PFSK-1 (cell line): Measurements from ENCODE around the gene ANOS1.

Experiments used
- FOXP2 ChIP-seq: optimal IDR thresholded peaks from 2 replicates; pipeline ENCODE3; 2011; ENCODE audit warnings: borderline replicate concordance, control low read depth, inconsistent platforms; ENCODE audit not compliant: insufficient read depth; ENCODE audit errors: extremely low read length, extremely low read depth
- POLR2AphosphoS5 ChIP-seq: IDR thresholded peaks from 2 replicates; pipeline ENCODE4 v1.6.1; 2012; ENCODE audit warnings: low read depth, mild to moderate bottlenecking, control low read depth, low read length, moderate library complexity
- SIN3A ChIP-seq: IDR thresholded peaks from 2 replicates; pipeline ENCODE4 v1.6.1; 2012; ENCODE audit warnings: mild to moderate bottlenecking, low read length, moderate library complexity, borderline replicate concordance; ENCODE audit not compliant: insufficient read depth
- TAF1 ChIP-seq: IDR thresholded peaks from 2 replicates; pipeline ENCODE4 v1.6.1; 2012; ENCODE audit warnings: low read length, control low read depth, borderline replicate concordance; ENCODE audit not compliant: insufficient read depth
- TF ChIP-seq, protein P1 (sequence below), 2 experiments: IDR thresholded peaks; 2 replicates each; pipeline versions ENCODE4 v1.6.1 to v1.8.0; 2011 to 2012; ENCODE audit warnings: low read depth in 2 of 2, low read length in 2 of 2, control low read depth in 1 of 2, inconsistent platforms in 1 of 2, mild to moderate bottlenecking in 1 of 2, moderate library complexity in 1 of 2; ENCODE audit not compliant: insufficient read depth in 1 of 2

ANOS1 gene

DNA sequence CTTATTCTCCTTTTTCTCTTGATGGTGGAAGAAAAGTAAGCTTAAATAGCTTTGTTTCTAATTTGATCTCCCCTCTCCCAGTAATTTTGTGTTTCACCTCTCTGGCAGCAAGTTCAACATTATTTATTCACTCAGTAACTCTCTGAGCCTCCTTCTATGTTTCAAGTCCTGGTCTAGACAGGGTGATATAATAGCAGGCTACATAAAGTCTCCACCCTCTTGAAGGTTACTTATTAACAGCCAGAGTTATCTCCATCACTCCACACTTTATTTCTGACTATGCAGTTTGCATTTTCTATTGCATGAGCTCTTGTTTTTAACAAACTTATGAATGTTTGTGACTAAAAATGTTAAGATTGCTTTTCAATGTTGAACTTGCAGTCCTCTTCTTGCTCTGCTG, 17.8 kb upstream of the ANOS1 start:
- TF ChIP-seq, protein P1, sequence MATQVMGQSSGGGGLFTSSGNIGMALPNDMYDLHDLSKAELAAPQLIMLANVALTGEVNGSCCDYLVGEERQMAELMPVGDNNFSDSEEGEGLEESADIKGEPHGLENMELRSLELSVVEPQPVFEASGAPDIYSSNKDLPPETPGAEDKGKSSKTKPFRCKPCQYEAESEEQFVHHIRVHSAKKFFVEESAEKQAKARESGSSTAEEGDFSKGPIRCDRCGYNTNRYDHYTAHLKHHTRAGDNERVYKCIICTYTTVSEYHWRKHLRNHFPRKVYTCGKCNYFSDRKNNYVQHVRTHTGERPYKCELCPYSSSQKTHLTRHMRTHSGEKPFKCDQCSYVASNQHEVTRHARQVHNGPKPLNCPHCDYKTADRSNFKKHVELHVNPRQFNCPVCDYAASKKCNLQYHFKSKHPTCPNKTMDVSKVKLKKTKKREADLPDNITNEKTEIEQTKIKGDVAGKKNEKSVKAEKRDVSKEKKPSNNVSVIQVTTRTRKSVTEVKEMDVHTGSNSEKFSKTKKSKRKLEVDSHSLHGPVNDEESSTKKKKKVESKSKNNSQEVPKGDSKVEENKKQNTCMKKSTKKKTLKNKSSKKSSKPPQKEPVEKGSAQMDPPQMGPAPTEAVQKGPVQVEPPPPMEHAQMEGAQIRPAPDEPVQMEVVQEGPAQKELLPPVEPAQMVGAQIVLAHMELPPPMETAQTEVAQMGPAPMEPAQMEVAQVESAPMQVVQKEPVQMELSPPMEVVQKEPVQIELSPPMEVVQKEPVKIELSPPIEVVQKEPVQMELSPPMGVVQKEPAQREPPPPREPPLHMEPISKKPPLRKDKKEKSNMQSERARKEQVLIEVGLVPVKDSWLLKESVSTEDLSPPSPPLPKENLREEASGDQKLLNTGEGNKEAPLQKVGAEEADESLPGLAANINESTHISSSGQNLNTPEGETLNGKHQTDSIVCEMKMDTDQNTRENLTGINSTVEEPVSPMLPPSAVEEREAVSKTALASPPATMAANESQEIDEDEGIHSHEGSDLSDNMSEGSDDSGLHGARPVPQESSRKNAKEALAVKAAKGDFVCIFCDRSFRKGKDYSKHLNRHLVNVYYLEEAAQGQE (IDR thresholded peaks at IDR 0.05; ENCODE audit: insufficient read depth in 1 of 2, low read depth in 2 of 2, low read length in 2 of 2): no peak
- TF ChIP-seq POLR2AphosphoS5: no peak
- TF ChIP-seq SIN3A: no peak
- no peak for TF ChIP-seq FOXP2
- TF ChIP-seq TAF1: no peak

DNA sequence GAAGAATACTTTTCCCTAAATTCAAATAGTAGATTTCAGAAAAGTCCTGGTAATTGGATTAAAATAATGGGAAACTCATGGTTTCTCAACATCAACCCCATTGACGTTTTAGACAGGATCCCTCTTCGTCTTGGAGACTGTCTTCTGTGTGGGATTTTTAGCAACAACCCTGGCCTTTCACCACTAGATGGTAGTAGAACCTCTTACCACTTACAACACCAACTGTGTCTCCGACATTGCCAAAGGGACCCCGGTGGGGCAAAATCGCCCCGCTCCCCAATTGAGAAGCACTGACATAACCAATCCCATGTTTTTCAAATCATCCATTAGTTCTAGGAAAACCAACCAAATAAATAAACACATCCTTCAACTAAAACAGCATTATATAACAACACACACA, 16.9 kb upstream of the ANOS1 start:
- no peak for TF ChIP-seq POLR2AphosphoS5
- no peak for TF ChIP-seq FOXP2
- TF ChIP-seq SIN3A: no peak
- no peak for TF ChIP-seq TAF1
- TF ChIP-seq, protein P1 (IDR thresholded peaks at IDR 0.05; ENCODE audit: insufficient read depth in 1 of 2, low read depth in 2 of 2, low read length in 2 of 2): no peak

DNA sequence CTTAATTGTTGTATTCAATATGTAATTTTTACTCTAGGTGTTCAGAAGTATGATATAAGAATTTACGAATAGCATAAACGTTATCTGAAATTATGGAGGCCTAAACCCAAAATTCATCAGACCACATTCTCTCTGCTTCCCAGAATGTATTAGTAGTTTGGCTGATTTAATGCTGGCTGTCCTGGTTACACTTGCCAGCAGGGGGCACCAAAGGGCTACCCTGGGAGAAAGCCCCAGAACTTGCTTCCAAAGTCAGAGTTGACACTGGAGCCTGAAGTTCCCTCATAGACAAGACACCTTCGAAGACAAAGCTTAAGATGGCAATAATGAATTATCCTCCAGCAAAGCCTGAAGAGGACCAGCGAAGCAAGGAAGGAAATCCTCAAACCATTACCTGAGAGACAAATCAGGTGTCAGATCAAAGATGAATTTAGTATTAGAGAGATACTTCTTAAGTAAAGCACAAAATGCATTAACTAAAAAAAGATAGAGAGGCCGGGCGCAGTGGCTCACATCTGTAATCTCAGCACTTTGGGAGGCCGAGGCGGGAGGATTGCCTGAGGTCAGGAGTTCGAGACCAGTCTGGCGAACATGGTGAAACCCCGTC, 11.3 kb upstream of the ANOS1 start:
- TF ChIP-seq TAF1 (no peak), FOXP2 (no peak), SIN3A (no peak), POLR2AphosphoS5 (no peak)
- TF ChIP-seq, protein P1 (IDR thresholded peaks at IDR 0.05; ENCODE audit: insufficient read depth in 1 of 2, low read depth in 2 of 2, low read length in 2 of 2): no peak

DNA sequence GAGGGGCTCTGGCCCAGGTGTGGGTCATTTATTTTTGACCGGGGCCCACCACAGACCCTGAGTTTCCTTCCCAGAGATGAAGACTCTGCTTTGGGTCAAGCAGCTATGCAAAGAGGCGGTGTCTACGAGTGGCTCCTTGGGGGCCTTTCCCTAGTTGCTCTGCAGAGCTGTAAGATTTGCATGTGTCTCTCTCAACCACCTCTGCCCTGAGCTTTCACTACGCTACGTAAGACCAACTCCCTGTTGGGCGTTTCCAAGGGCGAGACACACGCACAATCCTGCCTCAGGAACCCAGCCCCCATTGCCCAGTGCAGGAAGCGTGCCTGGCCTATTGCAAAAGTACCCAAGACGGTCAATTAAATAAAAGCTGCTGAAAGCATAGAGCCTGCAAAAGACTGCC, 10.0 kb upstream of the ANOS1 start:
- no peak for TF ChIP-seq POLR2AphosphoS5
- TF ChIP-seq TAF1: no peak
- no peak for TF ChIP-seq SIN3A
- TF ChIP-seq, protein P1 (IDR thresholded peaks at IDR 0.05; ENCODE audit: insufficient read depth in 1 of 2, low read depth in 2 of 2, low read length in 2 of 2): no peak
- no peak for TF ChIP-seq FOXP2

DNA sequence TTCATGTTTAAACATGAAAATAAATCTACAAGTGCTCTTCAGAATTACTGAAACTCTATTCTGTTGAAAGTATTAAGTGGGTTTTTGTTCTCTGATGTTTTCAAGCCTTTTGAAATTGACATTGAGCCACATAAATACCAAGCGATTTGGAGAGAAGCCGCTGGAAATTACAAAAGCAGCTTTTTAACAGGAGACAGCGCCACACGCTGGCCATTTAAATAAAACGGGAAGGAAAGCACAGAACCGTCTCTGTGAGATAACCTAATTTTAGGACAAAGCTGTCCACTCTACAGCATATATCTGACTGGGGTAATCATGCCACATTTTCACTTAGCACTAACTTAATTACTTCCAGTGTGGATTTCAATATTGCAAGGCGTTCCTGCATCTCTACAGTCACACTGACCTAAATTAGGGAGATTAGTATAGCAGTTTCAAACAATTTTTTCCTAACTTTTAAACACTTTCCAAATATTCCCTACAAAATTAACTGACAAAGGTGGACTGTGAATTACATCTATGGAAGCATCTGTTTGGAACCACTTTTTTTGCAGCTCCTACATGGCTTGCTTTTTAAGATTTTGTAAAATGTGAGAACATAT, 6.8 kb upstream of the ANOS1 start:
- TF ChIP-seq SIN3A (no peak), FOXP2 (no peak), TAF1 (no peak), POLR2AphosphoS5 (no peak)
- TF ChIP-seq, protein P1 (IDR thresholded peaks at IDR 0.05; ENCODE audit: insufficient read depth in 1 of 2, low read depth in 2 of 2, low read length in 2 of 2): no peak
